Measurements from ENCODE around the gene PIM3.
A peak's percentile ranks its signal among the peaks of the same experiment; 100 is the strongest.

PIM3 gene

GRCh38 chr22:49956914-49957825 lies 3.4 kb upstream of the PIM3 start:
- no peak for DNase-seq

GRCh38 chr22:49957826-49958365 lies 2.7 kb upstream of the PIM3 start:
- no peak for DNase-seq

DNA sequence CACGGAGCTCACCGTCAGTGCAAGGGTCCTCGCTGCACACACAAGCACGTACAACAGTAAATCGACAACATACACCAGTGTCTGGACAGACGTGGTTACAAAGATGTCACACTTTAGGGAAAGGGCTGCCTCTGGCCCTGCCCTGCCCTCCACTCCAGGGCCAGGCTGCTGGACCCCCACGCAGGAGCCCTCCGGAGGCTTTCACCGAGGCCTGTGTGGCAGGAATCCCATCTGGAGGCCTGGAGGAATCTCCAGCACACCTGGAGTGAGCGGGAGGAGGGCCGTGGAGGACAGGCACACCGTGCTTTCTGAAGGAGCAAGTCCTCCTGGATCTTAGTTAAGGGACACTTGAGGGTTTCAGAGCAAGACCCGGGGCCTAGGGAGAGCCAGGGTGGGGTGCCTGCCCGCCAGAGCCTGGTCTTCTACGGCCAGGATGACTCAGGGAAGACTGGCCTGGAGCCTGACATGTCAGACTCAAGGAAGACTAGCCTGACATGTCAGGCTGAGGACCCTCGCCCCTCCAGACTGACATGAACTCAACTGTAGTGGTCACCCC lies 2.1 kb upstream of the PIM3 start:
- DNase-seq = no peak

- DNase-seq = no peak
Observed at GRCh38 chr22:49958931-49959781, 1.4 kb upstream of the PIM3 start.

- no peak for DNase-seq
Observed at GRCh38 chr22:49959782-49960158, 802 bp upstream of the PIM3 start.

DNA sequence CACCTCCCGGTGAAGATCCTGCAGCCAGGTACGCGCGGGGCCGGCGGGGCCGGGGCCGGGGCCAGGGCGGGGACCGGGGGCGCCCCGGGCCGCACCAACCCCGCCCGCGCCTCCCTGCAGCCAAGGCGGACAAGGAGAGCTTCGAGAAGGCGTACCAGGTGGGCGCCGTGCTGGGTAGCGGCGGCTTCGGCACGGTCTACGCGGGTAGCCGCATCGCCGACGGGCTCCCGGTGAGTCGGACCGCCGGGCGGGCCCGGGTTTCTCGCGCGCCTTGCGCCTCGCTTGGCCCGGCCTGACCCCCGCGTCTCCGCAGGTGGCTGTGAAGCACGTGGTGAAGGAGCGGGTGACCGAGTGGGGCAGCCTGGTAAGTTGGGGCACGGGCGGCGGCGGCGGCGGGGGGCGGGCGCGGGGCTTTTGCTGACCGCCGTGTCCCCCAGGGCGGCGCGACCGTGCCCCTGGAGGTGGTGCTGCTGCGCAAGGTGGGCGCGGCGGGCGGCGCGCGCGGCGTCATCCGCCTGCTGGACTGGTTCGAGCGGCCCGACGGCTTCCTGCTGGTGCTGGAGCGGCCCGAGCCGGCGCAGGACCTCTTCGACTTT lies 531 bp downstream of the PIM3 start:
- peak in 1 of 2 donors; percentile 42 for DNase-seq

- DNase-seq = no peak
Observed at GRCh38 chr22:49961601-49962011, 1.0 kb downstream of the PIM3 start.

DNA sequence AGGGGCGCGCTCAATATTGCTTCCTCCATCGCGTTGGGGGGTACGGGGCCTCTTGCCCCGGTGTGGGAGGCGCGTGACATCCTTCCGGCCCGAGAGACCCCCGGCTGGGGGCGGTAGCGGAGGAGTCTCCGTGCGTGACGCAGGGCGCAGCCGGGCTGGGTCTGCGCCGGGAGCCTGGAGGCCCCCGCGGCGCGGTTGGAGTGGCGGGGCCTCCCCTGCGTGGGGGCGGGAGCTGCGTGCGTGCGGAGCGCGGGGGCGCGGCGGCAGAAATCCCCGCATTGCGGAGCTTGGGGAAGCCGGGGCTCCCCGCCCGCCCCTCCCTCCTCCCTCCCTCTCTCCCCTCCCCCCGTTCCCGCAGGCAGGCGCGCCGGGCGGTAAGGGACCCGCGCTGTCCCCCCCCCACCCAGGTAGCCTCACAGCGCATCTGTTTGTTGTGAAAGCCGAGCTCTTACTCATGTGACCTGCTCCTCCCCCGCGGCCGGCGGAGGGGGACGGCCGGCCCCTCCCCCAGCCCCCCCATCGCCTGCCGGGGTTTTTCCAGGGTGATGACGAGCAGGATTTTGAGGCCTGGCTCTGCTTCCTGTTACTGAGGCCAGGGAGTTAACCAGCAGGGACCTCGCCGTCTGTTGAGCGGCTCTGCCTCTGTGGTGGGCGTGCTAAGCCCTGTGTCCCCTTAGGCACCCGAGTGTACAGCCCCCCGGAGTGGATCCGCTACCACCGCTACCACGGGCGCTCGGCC lies 1.6 kb downstream of the PIM3 start:
- DNase-seq = peak; percentile 91

DNA sequence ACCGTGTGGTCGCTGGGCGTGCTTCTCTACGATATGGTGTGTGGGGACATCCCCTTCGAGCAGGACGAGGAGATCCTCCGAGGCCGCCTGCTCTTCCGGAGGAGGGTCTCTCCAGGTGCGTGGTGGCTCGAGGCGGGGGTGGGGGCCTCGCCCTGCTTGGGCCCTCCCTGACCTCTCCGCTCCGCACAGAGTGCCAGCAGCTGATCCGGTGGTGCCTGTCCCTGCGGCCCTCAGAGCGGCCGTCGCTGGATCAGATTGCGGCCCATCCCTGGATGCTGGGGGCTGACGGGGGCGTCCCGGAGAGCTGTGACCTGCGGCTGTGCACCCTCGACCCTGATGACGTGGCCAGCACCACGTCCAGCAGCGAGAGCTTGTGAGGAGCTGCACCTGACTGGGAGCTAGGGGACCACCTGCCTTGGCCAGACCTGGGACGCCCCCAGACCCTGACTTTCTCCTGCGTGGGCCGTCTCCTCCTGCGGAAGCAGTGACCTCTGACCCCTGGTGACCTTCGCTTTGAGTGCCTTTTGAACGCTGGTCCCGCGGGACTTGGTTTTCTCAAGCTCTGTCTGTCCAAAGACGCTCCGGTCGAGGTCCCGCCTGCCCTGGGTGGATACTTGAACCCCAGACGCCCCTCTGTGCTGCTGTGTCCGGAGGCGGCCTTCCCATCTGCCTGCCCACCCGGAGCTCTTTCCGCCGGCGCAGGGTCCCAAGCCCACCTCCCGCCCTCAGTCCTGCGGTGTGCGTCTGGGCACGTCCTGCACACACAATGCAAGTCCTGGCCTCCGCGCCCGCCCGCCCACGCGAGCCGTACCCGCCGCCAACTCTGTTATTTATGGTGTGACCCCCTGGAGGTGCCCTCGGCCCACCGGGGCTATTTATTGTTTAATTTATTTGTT lies 2.4 kb downstream of the PIM3 start:
- DNase-seq = no peak

DNA sequence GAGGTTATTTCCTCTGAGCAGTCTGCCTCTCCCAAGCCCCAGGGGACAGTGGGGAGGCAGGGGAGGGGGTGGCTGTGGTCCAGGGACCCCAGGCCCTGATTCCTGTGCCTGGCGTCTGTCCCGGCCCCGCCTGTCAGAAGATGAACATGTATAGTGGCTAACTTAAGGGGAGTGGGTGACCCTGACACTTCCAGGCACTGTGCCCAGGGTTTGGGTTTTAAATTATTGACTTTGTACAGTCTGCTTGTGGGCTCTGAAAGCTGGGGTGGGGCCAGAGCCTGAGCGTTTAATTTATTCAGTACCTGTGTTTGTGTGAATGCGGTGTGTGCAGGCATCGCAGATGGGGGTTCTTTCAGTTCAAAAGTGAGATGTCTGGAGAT lies 3.1 kb downstream of the PIM3 start:
- DNase-seq = no peak

DNA sequence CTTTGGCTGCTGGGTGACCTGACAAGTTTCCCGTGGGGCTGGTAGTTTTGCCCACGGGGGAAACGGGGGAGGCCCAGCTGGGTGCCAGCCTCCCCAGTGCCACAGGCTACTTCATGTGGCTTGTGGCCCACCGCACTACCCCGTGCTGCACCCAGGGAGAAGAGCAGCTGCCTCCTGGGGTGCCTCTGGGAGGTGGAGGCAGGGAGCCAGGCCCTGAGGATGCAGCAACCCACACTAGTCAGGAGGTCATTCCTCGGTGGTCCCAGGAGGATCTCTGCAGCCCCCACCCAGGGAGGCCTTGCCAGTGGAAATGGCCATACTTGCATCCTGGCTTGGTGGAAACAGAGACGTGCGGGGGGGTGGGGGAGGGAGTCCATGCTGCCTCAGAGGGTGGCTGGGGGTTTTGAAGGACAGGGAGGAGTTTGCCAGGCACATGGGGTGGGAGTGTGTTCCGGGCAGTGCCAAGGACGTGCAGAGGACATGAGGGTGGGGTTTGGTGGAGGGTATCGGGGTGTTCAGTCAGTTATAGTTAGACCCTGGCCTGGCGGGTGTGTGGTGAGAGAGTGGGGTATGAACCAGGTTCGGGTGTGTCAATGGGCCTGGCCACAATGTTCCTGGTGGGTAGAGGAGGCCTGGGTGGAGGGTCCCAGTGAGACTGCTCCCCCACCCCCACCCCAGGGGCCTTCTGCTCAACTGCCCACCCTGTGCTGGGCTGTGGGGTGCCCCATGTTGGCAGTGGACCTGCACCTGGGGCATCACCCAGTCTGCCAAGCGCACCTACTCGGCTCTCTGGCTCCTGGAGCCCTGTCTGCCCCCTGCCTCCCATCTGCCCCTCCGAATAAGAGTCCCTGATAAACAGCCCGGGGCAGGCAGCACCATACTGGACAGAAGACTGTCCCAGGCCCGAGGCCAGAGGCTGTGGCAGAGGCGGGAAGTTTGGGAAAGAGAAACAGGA lies 3.8 kb downstream of the PIM3 start:
- no peak for DNase-seq

DNA sequence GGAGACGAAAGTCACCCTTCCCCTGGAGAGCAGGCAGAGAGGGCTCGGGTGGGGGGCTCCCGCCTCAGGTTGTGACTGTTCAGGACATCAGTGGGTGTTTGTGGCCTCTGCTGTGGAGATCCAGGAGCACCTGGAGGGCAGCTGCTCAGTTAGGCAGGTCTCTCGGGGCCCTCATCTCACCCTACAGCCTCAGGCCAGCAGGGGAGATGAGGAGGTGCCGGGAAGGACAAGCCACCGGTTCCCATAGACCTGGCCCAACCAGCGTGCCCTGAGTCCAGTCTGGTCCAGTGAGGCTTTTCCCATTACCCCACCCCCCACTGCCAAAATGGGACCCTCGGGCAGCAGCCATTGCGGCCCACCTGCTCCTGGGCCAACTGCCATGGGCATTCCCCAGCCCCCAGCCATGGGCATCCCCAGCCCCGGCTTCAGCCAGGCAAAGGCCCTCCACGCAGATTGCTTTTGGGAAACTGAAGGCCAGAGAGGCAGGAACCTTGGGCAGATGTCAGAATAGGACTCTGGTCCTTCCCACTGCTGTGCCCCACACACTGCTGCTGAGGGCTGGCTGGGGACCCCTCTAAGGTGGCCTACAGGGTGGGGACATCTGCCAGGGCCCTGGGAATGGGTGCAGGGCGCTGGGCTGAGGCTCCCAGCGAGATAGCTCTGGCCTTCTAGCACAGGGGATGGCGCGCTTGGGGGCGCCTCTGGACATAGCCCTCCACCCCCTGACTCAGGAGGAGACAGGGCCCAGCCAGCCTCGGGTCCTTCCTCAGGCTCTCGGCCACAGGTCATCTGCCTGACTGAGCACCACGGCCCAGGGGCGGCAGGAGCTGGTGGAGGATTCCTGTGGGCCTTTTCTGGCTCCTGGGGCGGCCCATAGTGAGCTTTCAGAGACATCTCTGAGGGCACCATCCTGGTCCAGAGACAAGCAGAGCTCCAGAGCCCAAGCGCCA lies 4.8 kb downstream of the PIM3 start:
- DNase-seq = no peak

DNA sequence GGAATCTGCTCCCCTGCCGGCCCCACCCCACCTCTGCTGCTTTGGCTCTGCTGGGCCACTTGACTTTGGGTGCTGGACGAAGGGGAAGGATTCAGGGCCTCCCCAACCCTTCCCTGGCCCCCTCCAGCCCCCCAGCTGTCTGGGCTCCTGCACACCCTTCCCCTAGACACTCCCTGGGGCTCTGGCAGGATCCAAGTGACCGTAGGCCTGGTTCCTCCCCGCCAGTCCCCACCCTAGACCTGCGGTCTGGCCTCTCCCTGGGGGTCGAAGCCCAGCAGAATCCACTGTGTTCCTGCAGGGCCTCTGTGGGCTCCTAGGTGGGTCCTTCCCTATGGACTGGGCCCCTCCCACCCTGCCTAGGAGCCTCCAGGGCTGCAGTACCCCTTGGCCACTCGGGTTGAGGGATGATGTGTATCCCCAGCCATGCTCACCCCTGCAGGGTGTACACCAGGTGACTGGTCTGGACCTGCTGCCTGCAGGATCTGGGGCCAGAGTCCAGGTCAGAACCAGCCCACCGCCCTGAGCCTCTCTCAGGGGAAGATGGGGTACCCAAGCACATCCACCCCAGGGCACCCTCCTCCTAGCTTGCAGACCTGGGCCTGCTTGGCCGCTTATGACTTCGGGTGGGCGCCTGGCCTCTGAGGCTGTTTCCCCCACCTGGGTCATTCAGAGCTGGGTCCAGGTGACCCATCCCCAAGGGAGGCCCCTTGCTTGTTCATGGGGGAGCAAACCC lies 5.6 kb downstream of the PIM3 start:
- no peak for DNase-seq

- peak; percentile 93 to 94 for DNase-seq
Observed at GRCh38 chr22:49966774-49967705, 6.5 kb downstream of the PIM3 start.

- no peak for DNase-seq
Observed at GRCh38 chr22:49967706-49968208, 7.2 kb downstream of the PIM3 start.

- no peak for DNase-seq
Observed at GRCh38 chr22:49968313-49968830, 7.8 kb downstream of the PIM3 start.

Data from inflammatory macrophage treated with lipopolysaccharide for 1 hour (primary cell).